ENCODE results near the gene KIAA1958.
"Not testable (repeated sequence)": the region's sequence is repeated elsewhere in the genome, so short reads cannot be mapped to it uniquely, and the experiment has no call there.

The KIAA1958 gene

GRCh38 chr9:112669326-112669725 is 182.7 kb downstream of the KIAA1958 start:
- no peak for DNase-seq

- DNase-seq: no peak
Observed at GRCh38 chr9:112670991-112671625, 184.5 kb downstream of the KIAA1958 start.

- DNase-seq: not testable (repeated sequence)
Observed at GRCh38 chr9:112673221-112673620, 186.6 kb downstream of the KIAA1958 start.

- DNase-seq: no peak
Observed at GRCh38 chr9:112677040-112677439, 190.4 kb downstream of the KIAA1958 start.

- DNase-seq: no peak
Observed at GRCh38 chr9:112680731-112681402, 194.2 kb downstream of the KIAA1958 start.

GRCh38 chr9:112689161-112689740 is 202.6 kb downstream of the KIAA1958 start:
- DNase-seq: no peak

- no peak for DNase-seq
Observed at GRCh38 chr9:112694706-112695555, 208.3 kb downstream of the KIAA1958 start.

GRCh38 chr9:112696461-112696860 is 209.8 kb downstream of the KIAA1958 start:
- no peak for DNase-seq

- DNase-seq: no peak
Observed at GRCh38 chr9:112699230-112699629, 212.6 kb downstream of the KIAA1958 start.

- no peak for DNase-seq
Observed at GRCh38 chr9:112700085-112700484, 213.5 kb downstream of the KIAA1958 start.

GRCh38 chr9:112703304-112703703 is 216.7 kb downstream of the KIAA1958 start:
- DNase-seq: no peak

GRCh38 chr9:112705768-112706427 is 219.3 kb downstream of the KIAA1958 start:
- no peak for DNase-seq

- DNase-seq: no peak
Observed at GRCh38 chr9:112711050-112711689, 224.5 kb downstream of the KIAA1958 start.

GRCh38 chr9:112712678-112713077 is 226.1 kb downstream of the KIAA1958 start:
- no peak for DNase-seq

- peak; percentile 86 to 95 (median 94) for DNase-seq
Observed at GRCh38 chr9:112717661-112718331, 231.2 kb downstream of the KIAA1958 start, which contains the start of gene INIP. TSS of gene INIP (minus strand) at chr9:112718117. CDS start at chr9:112716485, 1,632 bp downstream.

Data from activated CD4-positive, CD25-positive, alpha-beta regulatory T cell (primary cell).